HepG2 (cell line): ENCODE measurements around the gene CKMT2. TPM values are rescaled to one million over a fixed set of nuclear protein-coding genes. Genes with fewer than 3 reads are reported as not detected.

Experiments
- ATAC-seq: fragments of 200-7000 bp; cut with Tn5 transposase; 3 replicates; pipeline ENCODE4 v1.9.1; 2020; ENCODE audit warnings: mild to moderate bottlenecking, moderate library complexity
- BruUV-seq: library from RNA; stranded (reverse); fragments of 400-500 nt; replicated peaks from 2 replicates; lab custom pipeline; 2021; lab: Mats Ljungman, UMichigan
- CTCF ChIA-PET: fragments of 300-600 bp; formaldehyde crosslinking; extraction: SDS; loops from one replicate; lab custom pipeline; 2021; ENCODE audit warnings: low total read pairs, inconsistent platforms, low intra/inter-chr PET ratio; lab: Yijun Ruan, JAX
- POLR2A ChIA-PET: fragments of 350-600 bp; sonication (Branson Sonifier 250); formaldehyde crosslinking; loops from one replicate; lab custom pipeline; 2020; ENCODE audit warnings: antibody characterized with exemption, inconsistent platforms; lab: Yijun Ruan, JAX
- DNase-seq: peaks from one replicate; pipeline ENCODE4 v3.0.0-alpha.2; 2015; ENCODE audit warnings: low spot score
- FAIRE-seq: peaks from 3 replicates; lab custom pipeline; 2011; peaks lifted over from hg19 to GRCh38; lab: Jason Lieb, UNC
- H2AFZ ChIP-seq: one replicate; pipeline ENCODE4 v1.6.1; 2011; ENCODE audit warnings: low read length, inconsistent platforms
- H3K27ac ChIP-seq: fragments of 300-600 bp; 3 replicates; pipeline ENCODE4 v1.8.0; 2011; ENCODE audit warnings: mixed run types, mild to moderate bottlenecking, mixed read lengths, low read length, inconsistent platforms; ENCODE audit not compliant: insufficient read depth; ENCODE audit errors: extremely low read length
- H3K27me3 ChIP-seq, 2 experiments: fragments of 200-600 bp in 1 of 2; 2 replicates in 1 of 2; 3 replicates in 1 of 2; pipeline versions ENCODE4 v1.6.0 to v1.8.0; 2011; ENCODE audit warnings: low read length in 2 of 2, mild to moderate bottlenecking in 2 of 2, moderate library complexity in 2 of 2, inconsistent platforms in 1 of 2; ENCODE audit not compliant: insufficient read depth in 2 of 2, control insufficient read depth in 1 of 2
- H3K36me3 ChIP-seq, 2 experiments: fragments of 200-600 bp in 1 of 2; replicated peaks in 1 of 2; 2 replicates in 1 of 2; 3 replicates in 1 of 2; pipeline versions ENCODE4 v1.5.1 to v1.8.0; 2011; ENCODE audit warnings: low read length in 2 of 2, inconsistent platforms in 1 of 2; ENCODE audit not compliant: insufficient read depth in 2 of 2, control insufficient read depth in 1 of 2
- H3K4me1 ChIP-seq: 2 replicates; pipeline ENCODE4 v1.5.1; 2012; ENCODE audit warnings: low read length, inconsistent platforms; ENCODE audit not compliant: insufficient read depth
- H3K4me2 ChIP-seq: 2 replicates; pipeline ENCODE4 v1.6.0; 2011; ENCODE audit warnings: low read depth, low read length, inconsistent platforms
- H3K4me3 ChIP-seq, 3 experiments: fragments of 200-600 bp in 1 of 3; sonication (generic), shearing (Covaris generic) in 1 of 3; replicated peaks in 1 of 3; 2 replicates each; pipeline ENCODE4 v1.5.1; 2011 to 2016; ENCODE audit warnings: low read length in 3 of 3, inconsistent platforms in 2 of 3, low read depth in 2 of 3, mild to moderate bottlenecking in 2 of 3, control low read depth in 1 of 3, mixed read lengths in 1 of 3; ENCODE audit not compliant: insufficient read depth in 1 of 3
- H3K79me2 ChIP-seq: one replicate; pipeline ENCODE4 v1.6.1; 2011; ENCODE audit warnings: low read length, inconsistent platforms; ENCODE audit not compliant: insufficient read depth
- H3K9ac ChIP-seq: 2 replicates; pipeline ENCODE4 v1.6.0; 2011; ENCODE audit warnings: mild to moderate bottlenecking, low read depth, low read length, inconsistent platforms; ENCODE audit not compliant: insufficient read depth
- H3K9me3 ChIP-seq: 2 replicates; pipeline ENCODE4 v1.5.1; 2012; ENCODE audit warnings: mild to moderate bottlenecking, low read length
- H4K20me1 ChIP-seq: 2 replicates; pipeline ENCODE4 v1.6.0; 2011; ENCODE audit warnings: inconsistent platforms, mild to moderate bottlenecking, low read length, moderate library complexity; ENCODE audit not compliant: insufficient read depth
- ARNTL ChIP-seq: sonication (generic); formaldehyde crosslinking; IDR thresholded peaks from 2 replicates; pipeline ENCODE4 v1.4.0; 2020; ENCODE audit warnings: mild to moderate bottlenecking, missing genetic modification reagents
- CCDC6 ChIP-seq: sonication (generic); formaldehyde crosslinking; IDR thresholded peaks from 2 replicates; pipeline ENCODE4 v1.8.1; 2022; ENCODE audit warnings: mild to moderate bottlenecking, missing genetic modification reagents, moderate library complexity
- FOXA3 ChIP-seq: IDR thresholded peaks from 2 replicates; pipeline ENCODE4 v1.6.1; 2016; ENCODE audit warnings: missing genetic modification reagents, missing compliant biosample characterization
- GPN1 ChIP-seq: sonication (generic); formaldehyde crosslinking; IDR thresholded peaks from 2 replicates; pipeline ENCODE4 v1.5.1; 2020; ENCODE audit warnings: missing genetic modification reagents, borderline replicate concordance
- MTF1 ChIP-seq: sonication (generic); formaldehyde crosslinking; IDR thresholded peaks from 2 replicates; pipeline ENCODE4 v1.5.0; 2020; ENCODE audit warnings: missing genetic modification reagents
- ONECUT2 ChIP-seq: sonication (generic); formaldehyde crosslinking; IDR thresholded peaks from 2 replicates; pipeline ENCODE4 v1.4.0; 2020; ENCODE audit warnings: missing genetic modification reagents
- REXO4 ChIP-seq: sonication (generic); formaldehyde crosslinking; IDR thresholded peaks from 2 replicates; pipeline ENCODE4 v1.8.0; 2022; ENCODE audit warnings: missing genetic modification reagents, mild to moderate bottlenecking, borderline replicate concordance
- SRSF4 ChIP-seq: fragments of 200-400 bp; formaldehyde crosslinking; IDR thresholded peaks from one replicate; pipeline ENCODE4 v1.6.1; 2018; ENCODE audit warnings: mild to moderate bottlenecking, low read depth, low read length, moderate library complexity; ENCODE audit not compliant: poor library complexity, severe bottlenecking
- ZNF207 ChIP-seq: fragments of 450-650 bp; IDR thresholded peaks from 2 replicates; pipeline ENCODE4 v1.6.1; 2016; ENCODE audit warnings: antibody characterized with exemption, borderline replicate concordance
- ZNF737 ChIP-seq: sonication (generic); formaldehyde crosslinking; IDR thresholded peaks from 2 replicates; pipeline ENCODE4 v1.5.0; 2020; ENCODE audit warnings: missing genetic modification reagents, mild to moderate bottlenecking, borderline replicate concordance
- ZNF768 ChIP-seq: sonication (generic); formaldehyde crosslinking; IDR thresholded peaks from 2 replicates; pipeline ENCODE4 v1.4.0; 2020; ENCODE audit warnings: missing genetic modification reagents
- WGBS: methylation state at CpG from one replicate; pipeline ENCODE4 v1.1.6; 2017; ENCODE audit warnings: low lambda C conversion rate; 5-methylcytosine and 5-hydroxymethylcytosine counted together
- in situ Hi-C: cut with HindIII; loops from 2 replicates; pipeline ENCODE4 v1.10.0; 2017; ENCODE audit warnings: low pct_unique_long_range_greater_than_20kb; ENCODE audit not compliant: extremely low pct_ligation_motif_present
- intact Hi-C: fragments of 100-400 bp; cut with micrococcal nuclease; formaldehyde crosslinking; loops from one replicate; pipeline ENCODE4 v1.10.0; 2022; ENCODE audit not compliant: unreplicated experiment
- polyA plus RNA-seq, 8 experiments: library from polyadenylated mRNA; depleted of rRNA in 3 of 8; stranded (reverse) in 7 of 8; unstranded in 1 of 8; fragments of >200 nt; fragmentation: Illumina TruSeq in 4 of 8; extraction: Trizol in 4 of 8; gene quantifications; 2 replicates each; pipeline versions ENCODE4 v1.2.1 to v1.2.3, GENCODE V29; 2011 to 2016; ENCODE audit warnings: low read depth in 4 of 8, missing spikeins in 1 of 8, mixed read lengths in 1 of 8; ENCODE audit not compliant: insufficient read depth in 1 of 8
- total RNA-seq, 5 experiments: library from RNA; depleted of rRNA; stranded (reverse); fragments of >200 nt; fragmentation: Illumina TruSeq; extraction: Trizol; gene quantifications; 2 replicates each; pipeline ENCODE4 v1.2.3, GENCODE V29; 2016; ENCODE audit warnings: low read depth in 1 of 5
- TF ChIP-seq, protein P1 (sequence below): sonication (generic); formaldehyde crosslinking; IDR thresholded peaks from 2 replicates; pipeline ENCODE4 v1.4.0; 2020; ENCODE audit warnings: mild to moderate bottlenecking, missing genetic modification reagents

The CKMT2 gene
- total and polyA plus RNA-seq, 2 of the 13 experiments (the other 11 are each of a cell fraction or from before 2014, with no cell fraction given) = 1.2 to 8.8 TPM

DNA sequence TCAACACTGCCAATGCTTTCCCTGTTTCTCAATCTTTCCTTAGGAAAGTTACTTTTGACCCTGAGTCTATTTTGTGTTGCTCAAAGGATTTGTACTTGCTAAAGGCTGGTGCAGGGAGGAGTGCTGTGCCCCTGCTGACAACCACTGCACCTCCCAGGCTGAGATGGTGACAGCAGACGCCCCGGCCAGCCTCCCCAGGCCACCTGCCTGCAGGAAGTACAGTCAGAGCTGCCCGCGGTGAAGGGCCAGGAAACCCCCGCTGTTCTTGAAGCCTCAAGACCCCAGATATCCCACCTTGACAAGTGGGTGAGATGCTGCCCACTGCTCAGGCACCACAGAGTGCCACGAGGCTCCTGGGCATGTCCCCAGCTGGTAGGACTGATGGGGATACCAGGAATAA is 44.2 kb upstream of the CKMT2 start:
- BruUV-seq = no TSS peak
- TF ChIP-seq ZNF737 (CRISPR knock-in tag) (no peak), REXO4 (CRISPR knock-in tag) (no peak), SRSF4 (no peak), GPN1 (CRISPR knock-in tag) (no peak), CCDC6 (CRISPR knock-in tag) (no peak), ARNTL (CRISPR knock-in tag) (no peak), FOXA3 (CRISPR knock-in tag) (no peak), ZNF768 (CRISPR knock-in tag) (no peak), MTF1 (CRISPR knock-in tag) (no peak), ONECUT2 (CRISPR knock-in tag) (no peak), ZNF207 (no peak)
- TF ChIP-seq, protein P1, sequence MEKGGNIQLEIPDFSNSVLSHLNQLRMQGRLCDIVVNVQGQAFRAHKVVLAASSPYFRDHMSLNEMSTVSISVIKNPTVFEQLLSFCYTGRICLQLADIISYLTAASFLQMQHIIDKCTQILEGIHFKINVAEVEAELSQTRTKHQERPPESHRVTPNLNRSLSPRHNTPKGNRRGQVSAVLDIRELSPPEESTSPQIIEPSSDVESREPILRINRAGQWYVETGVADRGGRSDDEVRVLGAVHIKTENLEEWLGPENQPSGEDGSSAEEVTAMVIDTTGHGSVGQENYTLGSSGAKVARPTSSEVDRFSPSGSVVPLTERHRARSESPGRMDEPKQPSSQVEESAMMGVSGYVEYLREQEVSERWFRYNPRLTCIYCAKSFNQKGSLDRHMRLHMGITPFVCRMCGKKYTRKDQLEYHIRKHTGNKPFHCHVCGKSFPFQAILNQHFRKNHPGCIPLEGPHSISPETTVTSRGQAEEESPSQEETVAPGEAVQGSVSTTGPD (CRISPR knock-in tag) = no peak
- in situ Hi-C loops (loop anchor here (25.0 kb wide), 1 partner anchor 477 kb away; no protein-coding TSS in a partner anchor), intact Hi-C loops (no loop called here)
- H3K27me3 ChIP-seq = no peaks in the 10 kb centered on the region
- H3K4me1 ChIP-seq = no peaks in the 10 kb centered on the region
- H3K9ac ChIP-seq = no peak overlapping the region
- H3K36me3 ChIP-seq = peaks cover 13 to 28% of the 10 kb centered on the region in 2 experiments
- no peak for DNase-seq
- H3K79me2 ChIP-seq = no peaks in the 10 kb centered on the region
- no peak overlapping the region for H3K4me3 ChIP-seq
- FAIRE-seq = no peak
- H4K20me1 ChIP-seq = no peaks in the 10 kb centered on the region
- no peak overlapping the region for H3K4me2 ChIP-seq
- no peak for ATAC-seq
- no peak overlapping the region for H3K27ac ChIP-seq
- POLR2A ChIA-PET = no interaction called here
- CTCF ChIA-PET = no interaction called here
- H2AFZ ChIP-seq = no peak overlapping the region
- H3K9me3 ChIP-seq = no peaks in the 10 kb centered on the region
- 89% methylated on average over 1 of the region's 6 CpGs for WGBS
